SK-N-MC (cell line): Measurements from ENCODE around the gene SLC9A1.

ENCODE experiments used
- DNase-seq: peaks from one replicate; pipeline ENCODE4 v3.0.0-alpha.2; 2011; ENCODE audit warnings: low read depth, low spot score
- H3K27ac ChIP-seq: fragments of 200-600 bp; sonication (generic); 2 replicates; pipeline ENCODE4 v1.5.1; 2016; ENCODE audit warnings: mixed run types
- H3K36me3 ChIP-seq: fragments of 200-600 bp; sonication (generic); 2 replicates; pipeline ENCODE4 v1.6.1; 2017; ENCODE audit warnings: antibody characterized with exemption, low read length, mixed read lengths; ENCODE audit not compliant: insufficient read depth
- H3K4me3 ChIP-seq: fragments of 200-600 bp; sonication (generic); 2 replicates; pipeline ENCODE4 v1.5.1; 2016
- H3K9ac ChIP-seq: fragments of 200-600 bp; sonication (generic); 2 replicates; pipeline ENCODE4 v1.8.0; 2017; ENCODE audit warnings: mixed run types, mixed read lengths; ENCODE audit not compliant: insufficient read length
- H3K9me3 ChIP-seq: fragments of 200-600 bp; sonication (generic); 2 replicates; pipeline ENCODE4 v1.6.1; 2017; ENCODE audit warnings: low read depth, mild to moderate bottlenecking, antibody characterized with exemption, low read length, moderate library complexity, mixed read lengths
- EZH2 ChIP-seq: fragments of 200-600 bp; sonication (generic); IDR thresholded peaks from one replicate; pipeline ENCODE4 v1.6.1; 2017; ENCODE audit warnings: antibody characterized with exemption
- FOXP2 ChIP-seq: optimal IDR thresholded peaks from 2 replicates; pipeline ENCODE3; 2011; ENCODE audit warnings: mild to moderate bottlenecking, moderate library complexity; ENCODE audit not compliant: insufficient read depth; ENCODE audit errors: extremely low read length, control extremely low read depth
- POLR2AphosphoS5 ChIP-seq: IDR thresholded peaks from 2 replicates; pipeline ENCODE4 v1.6.1; 2012; ENCODE audit warnings: mild to moderate bottlenecking, low read depth, low read length, borderline replicate concordance

SLC9A1 gene

DNA sequence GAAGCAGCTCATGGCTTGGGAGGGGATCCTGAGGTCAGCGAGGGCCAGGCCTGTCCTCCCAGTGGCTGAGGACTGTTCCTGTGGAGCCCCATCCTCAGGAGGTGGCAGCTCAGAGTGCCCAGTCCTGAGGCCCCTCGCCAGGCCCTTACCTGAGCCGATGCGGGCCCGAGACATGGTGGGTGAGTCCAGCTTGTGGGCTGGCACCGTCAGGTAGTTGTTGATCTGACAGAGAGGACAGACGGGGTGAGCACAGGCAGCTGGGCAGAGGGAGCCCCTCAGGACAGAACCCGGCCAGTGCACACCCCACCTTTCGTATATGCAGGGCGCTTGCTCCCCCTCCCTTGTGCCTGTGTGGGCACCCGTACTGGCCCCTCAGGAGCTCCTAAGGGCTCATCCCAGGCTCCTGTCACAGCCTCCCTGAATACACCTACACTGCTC lies 53.9 kb downstream of the SLC9A1 start:
- Histone ChIP-seq H3K36me3 (no peaks in the 10 kb centered on the region), H3K4me3 (no peak overlapping the region), H3K9ac (no peak overlapping the region), H3K27ac (no peak overlapping the region), H3K9me3 (no peaks in the 10 kb centered on the region)
- TF ChIP-seq EZH2: no peak
- no peak for TF ChIP-seq POLR2AphosphoS5
- TF ChIP-seq FOXP2: no peak
- no peak for DNase-seq

DNA sequence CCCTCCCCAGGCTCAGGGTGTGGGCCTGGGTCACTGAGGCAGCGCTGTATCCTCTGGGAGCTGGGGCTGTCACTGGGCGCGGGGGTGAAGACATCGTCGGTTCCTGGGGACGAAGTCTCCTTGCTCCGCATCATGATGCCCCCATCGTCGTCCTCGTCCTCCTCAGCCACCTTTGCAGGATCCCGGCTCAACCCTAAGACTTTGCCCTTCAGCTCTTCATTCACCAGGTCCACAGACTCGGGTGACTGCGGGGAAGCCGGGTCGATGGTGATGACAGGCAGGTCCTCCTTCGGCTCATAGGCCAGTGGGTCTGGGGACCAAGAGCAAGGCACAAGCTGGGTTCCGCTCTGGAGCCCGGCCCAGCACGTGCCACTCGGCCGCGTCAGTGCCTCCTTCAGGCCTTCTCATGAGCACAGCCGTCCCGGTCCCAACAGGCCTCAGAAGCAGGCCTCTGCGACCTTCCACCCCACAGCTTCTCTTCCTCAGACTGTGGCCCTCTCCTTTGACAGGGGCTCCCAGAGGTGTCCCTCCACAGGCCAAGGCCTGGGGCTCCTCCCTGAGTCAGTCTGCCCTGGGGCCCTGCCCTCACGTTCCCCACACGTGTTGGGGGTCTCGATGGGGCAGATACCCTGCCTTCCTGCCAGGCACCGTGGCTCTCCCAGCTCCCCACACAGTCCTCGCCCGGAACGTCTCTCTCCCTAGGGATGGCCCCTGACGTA lies 54.4 kb downstream of the SLC9A1 start:
- Histone ChIP-seq H3K27ac (no peak overlapping the region), H3K4me3 (no peak overlapping the region), H3K36me3 (no peaks in the 10 kb centered on the region), H3K9ac (no peak overlapping the region), H3K9me3 (no peaks in the 10 kb centered on the region)
- DNase-seq: no peak
- TF ChIP-seq POLR2AphosphoS5 (no peak), EZH2 (no peak), FOXP2 (no peak)

- TF ChIP-seq EZH2: no peak
- TF ChIP-seq FOXP2: no peak
- no peak for TF ChIP-seq POLR2AphosphoS5
Measured at GRCh38 chr1:27099587-27100334, 55.2 kb downstream of the SLC9A1 start.

GRCh38 chr1:27099135-27099586 lies 55.8 kb downstream of the SLC9A1 start:
- TF ChIP-seq POLR2AphosphoS5: no peak
- no peak for TF ChIP-seq FOXP2
- TF ChIP-seq EZH2: no peak
- DNase-seq: no peak
- peak overlapping the region; percentile 16 for H3K9ac ChIP-seq
- H3K36me3 ChIP-seq: no peaks in the 10 kb centered on the region
- no peaks in the 10 kb centered on the region for H3K9me3 ChIP-seq
- H3K4me3 ChIP-seq: peak overlapping the region; percentile 34
- H3K27ac ChIP-seq: peak overlapping the region; percentile 45

More at GRCh38 chr1:27099587-27100334, 55.2 kb downstream of the SLC9A1 start:
- Histone ChIP-seq H3K36me3 (no peaks in the 10 kb centered on the region), H3K9me3 (no peaks in the 10 kb centered on the region), H3K27ac (peak overlapping the region; percentile 45), H3K4me3 (peak overlapping the region; percentile 34), H3K9ac (no peak overlapping the region)
- DNase-seq: no peak

DNA sequence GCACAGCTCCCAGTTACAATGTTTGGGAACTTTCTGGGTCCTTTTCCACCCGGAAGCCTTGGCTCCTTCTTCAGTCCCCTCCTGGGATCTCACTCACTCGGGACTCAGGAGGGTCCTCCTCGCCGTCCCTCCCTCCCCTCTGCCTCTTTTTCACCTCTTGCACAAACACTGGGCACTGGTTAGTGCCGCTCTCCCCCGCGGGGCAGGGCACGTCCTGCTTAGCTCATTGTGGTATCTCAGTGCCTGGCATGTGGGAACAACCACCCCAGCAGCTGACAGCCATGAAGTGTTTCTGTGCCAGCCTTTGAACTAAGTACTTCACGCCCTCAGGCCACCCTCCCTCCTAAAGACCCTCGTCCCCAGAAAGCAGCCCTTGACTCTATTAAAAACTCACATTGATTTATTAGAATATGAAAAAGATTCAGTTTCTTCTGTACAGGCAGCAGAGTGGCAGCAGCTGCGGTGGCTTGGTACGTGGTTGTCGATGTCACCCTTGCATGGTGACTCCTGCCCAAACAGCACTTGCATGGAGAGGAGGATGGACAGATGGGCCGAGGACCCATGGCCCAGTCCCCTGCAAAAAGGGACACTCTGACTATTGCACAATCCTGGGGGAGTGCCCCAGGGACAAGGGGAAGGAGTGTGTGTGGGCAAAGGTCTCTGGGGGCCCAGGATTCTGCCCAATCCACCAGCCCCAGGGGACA lies 56.3 kb downstream of the SLC9A1 start:
- DNase-seq: no peak
- Histone ChIP-seq H3K36me3 (no peaks in the 10 kb centered on the region), H3K9me3 (no peaks in the 10 kb centered on the region), H3K9ac (peak overlapping the region; percentile 16), H3K4me3 (peak overlapping the region; percentile 34), H3K27ac (peak overlapping the region; percentile 45)
- TF ChIP-seq EZH2 (no peak), POLR2AphosphoS5 (no peak), FOXP2 (no peak)

DNA sequence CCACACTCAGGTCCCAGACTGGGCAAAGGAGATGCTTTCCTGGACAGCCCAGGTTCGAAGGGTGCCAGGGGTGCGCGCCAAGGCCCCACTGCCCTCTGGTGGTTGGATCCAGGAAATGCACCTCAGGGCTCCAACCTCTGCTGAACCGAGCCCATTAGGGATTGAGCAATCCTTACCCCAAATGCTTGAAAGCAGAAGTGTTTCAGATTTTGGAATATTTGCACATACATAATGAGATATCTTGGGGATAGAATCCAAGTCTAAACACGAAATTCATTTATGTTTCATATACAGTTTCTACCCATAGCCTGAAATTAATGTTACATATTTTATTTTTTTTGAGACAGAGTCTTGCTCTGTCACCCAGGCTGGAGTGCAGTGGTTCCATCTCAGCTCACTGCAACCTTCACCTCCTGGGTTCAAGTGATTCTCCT lies 57.4 kb downstream of the SLC9A1 start:
- Histone ChIP-seq H3K36me3 (no peaks in the 10 kb centered on the region), H3K9me3 (no peaks in the 10 kb centered on the region), H3K9ac (no peak overlapping the region), H3K27ac (no peak overlapping the region), H3K4me3 (no peak overlapping the region)
- DNase-seq: peak; percentile 34
- no peak for TF ChIP-seq POLR2AphosphoS5
- no peak for TF ChIP-seq EZH2
- no peak for TF ChIP-seq FOXP2

DNA sequence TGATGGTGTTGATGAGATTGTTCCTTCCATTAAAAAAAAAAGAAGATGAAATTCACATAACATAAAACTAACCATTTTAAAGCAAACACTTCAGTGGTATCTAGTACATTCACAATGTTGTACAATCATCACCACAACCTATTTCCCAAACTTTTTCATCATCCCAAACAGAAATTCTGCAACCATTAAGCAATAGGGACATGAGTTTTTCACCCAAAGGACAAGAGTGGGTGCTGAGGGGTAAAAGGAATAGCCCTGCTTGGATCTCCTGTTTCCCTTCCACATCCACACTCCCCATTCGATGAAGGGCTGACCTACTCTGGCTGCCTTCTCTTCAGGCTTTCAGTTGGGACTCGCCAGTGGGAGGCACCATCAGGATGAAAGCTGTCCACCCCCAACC lies 59.3 kb downstream of the SLC9A1 start:
- H3K4me3 ChIP-seq: no peak overlapping the region
- no peak overlapping the region for H3K9ac ChIP-seq
- no peak overlapping the region for H3K27ac ChIP-seq
- no peaks in the 10 kb centered on the region for H3K36me3 ChIP-seq
- TF ChIP-seq POLR2AphosphoS5 (no peak), EZH2 (no peak), FOXP2 (no peak)
- no peak for DNase-seq
- no peaks in the 10 kb centered on the region for H3K9me3 ChIP-seq

DNA sequence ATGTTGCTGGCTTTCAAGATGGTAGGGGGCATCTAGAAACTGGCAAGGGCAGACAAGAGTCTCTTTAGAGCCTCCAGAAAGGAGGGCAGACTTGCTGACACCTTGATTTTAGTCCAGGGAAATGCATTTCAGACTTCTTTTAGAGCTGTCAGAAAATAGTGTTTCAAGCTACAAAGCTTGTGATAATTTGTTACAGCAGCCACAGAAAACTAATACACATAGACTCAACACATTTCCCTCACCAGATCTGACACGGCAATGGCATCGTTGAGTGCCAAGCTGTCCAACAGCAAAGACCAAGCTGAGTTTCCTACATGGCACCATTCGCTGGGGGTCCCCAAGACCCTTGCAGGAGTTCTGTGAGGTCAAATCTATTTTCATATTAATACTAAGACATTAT lies 62.0 kb downstream of the SLC9A1 start:
- Histone ChIP-seq H3K9ac (no peak overlapping the region), H3K9me3 (no peaks in the 10 kb centered on the region), H3K36me3 (no peaks in the 10 kb centered on the region), H3K4me3 (no peak overlapping the region), H3K27ac (no peak overlapping the region)
- TF ChIP-seq POLR2AphosphoS5: no peak
- no peak for DNase-seq
